ENCODE results near the gene PTPRU. TPM values are rescaled to one million over a fixed set of nuclear protein-coding genes. Genes with fewer than 3 reads are reported as not detected.

PTPRU gene
- total RNA-seq, 1 experiment from 2014 or later: 40.7 TPM

DNA sequence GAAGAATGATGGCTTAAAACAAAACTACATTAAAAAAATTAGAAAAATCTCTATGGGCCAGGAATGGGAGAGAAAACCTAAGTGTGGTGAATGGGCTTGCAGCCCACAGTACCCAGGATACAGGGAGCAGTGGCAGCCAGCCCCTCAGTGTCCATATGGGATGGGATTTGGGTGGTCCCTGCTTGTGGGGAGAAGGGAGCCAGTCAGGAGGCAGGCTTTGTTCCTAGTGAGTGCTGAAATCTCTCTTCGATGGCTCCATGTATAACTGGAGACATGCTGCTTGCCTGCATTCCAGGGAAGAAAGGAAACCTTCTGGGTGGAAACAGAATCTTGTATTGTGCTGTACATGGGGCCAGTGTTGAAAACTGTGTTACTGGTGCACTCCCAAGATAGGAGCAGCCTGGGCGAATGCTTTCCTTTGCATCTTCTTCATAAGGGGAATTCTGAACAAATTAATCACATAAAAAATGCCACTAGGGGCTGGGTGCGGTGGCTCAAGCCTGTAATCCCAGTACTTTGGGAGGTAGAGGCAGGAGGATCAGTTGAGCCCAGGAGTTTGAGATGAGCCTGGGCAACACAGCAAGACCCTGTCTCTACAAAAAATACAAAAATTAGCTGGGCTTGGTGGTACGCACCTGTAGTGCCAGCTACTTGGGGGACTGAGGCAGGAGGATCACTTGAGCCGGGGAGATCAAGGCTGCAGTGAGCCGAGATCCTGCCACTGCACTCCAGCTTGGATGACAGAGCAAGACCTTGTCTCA, 36.0 kb downstream of the PTPRU start:
- no TSS peak for BruUV-seq (replicated peaks)
- CTCF ChIA-PET: no interaction called here
- H3K36me3 ChIP-seq (ENCODE audit: control insufficient read depth in 1 of 2, insufficient read depth in 2 of 2, low read length in 2 of 2): no peaks in the 10 kb centered on the region
- no peak overlapping the region for H3K27ac ChIP-seq (ENCODE audit: low read depth, low read length)
- ATAC-seq (no peak), DNase-seq (ENCODE audit: low read depth, low spot score) (no peak)
- H4K20me1 ChIP-seq (ENCODE audit: insufficient read depth): no peaks in the 10 kb centered on the region
- RAD21 ChIA-PET (ENCODE audit: low non-redundant PET in 1 of 2, low total read pairs in 2 of 2, uncharacterized antibody in 2 of 2, unreplicated experiment in 2 of 2): no interaction called here
- POLR2A ChIA-PET: no interaction called here
- peaks cover 16 to 19% of the 10 kb centered on the region in 2 experiments for H3K4me1 ChIP-seq (ENCODE audit: control insufficient read depth in 1 of 2, insufficient read depth in 2 of 2, low read length in 2 of 2)
- no peaks in the 10 kb centered on the region for H3K9me2 ChIP-seq (ENCODE audit: insufficient read depth)
- peak overlapping the region; percentile 62 for H3K4me2 ChIP-seq (ENCODE audit: low read length)
- no peak overlapping the region for H3K4me3 ChIP-seq (replicated peaks in 1 of 2; ENCODE audit: low read depth in 1 of 2, low read length in 2 of 2)
- TF ChIP-seq TCF7L2 (IDR thresholded peaks at IDR 0.05; ENCODE audit: borderline replicate concordance, extremely low read depth, insufficient read depth, insufficient read length) (no peak), SP1 (IDR thresholded peaks at IDR 0.05; ENCODE audit: low read depth) (no peak), CEBPB (IDR thresholded peaks at IDR 0.05; ENCODE audit: low read depth) (no peak), ZFX (IDR thresholded peaks at IDR 0.05) (no peak), POLR2A (IDR thresholded peaks at IDR 0.05; ENCODE audit: borderline replicate concordance, extremely low read depth, insufficient read depth, insufficient read length) (no peak), SIN3A (IDR thresholded peaks at IDR 0.05; ENCODE audit: low read depth) (no peak), POLR2AphosphoS5 (IDR thresholded peaks at IDR 0.05; ENCODE audit: low read depth, low read length) (no peak), FOSL1 (IDR thresholded peaks at IDR 0.05; ENCODE audit: low read depth) (no peak), EZH2phosphoT487 (IDR thresholded peaks at IDR 0.05; ENCODE audit: borderline replicate concordance) (no peak), JUND (IDR thresholded peaks at IDR 0.05) (no peak)
- TF ChIP-seq, protein P1, sequence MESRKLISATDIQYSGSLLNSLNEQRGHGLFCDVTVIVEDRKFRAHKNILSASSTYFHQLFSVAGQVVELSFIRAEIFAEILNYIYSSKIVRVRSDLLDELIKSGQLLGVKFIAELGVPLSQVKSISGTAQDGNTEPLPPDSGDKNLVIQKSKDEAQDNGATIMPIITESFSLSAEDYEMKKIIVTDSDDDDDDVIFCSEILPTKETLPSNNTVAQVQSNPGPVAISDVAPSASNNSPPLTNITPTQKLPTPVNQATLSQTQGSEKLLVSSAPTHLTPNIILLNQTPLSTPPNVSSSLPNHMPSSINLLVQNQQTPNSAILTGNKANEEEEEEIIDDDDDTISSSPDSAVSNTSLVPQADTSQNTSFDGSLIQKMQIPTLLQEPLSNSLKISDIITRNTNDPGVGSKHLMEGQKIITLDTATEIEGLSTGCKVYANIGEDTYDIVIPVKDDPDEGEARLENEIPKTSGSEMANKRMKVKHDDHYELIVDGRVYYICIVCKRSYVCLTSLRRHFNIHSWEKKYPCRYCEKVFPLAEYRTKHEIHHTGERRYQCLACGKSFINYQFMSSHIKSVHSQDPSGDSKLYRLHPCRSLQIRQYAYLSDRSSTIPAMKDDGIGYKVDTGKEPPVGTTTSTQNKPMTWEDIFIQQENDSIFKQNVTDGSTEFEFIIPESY (IDR thresholded peaks at IDR 0.05; ENCODE audit: extremely low read depth, insufficient replicate concordance, low read length): no peak
- TF ChIP-seq, protein P2, sequence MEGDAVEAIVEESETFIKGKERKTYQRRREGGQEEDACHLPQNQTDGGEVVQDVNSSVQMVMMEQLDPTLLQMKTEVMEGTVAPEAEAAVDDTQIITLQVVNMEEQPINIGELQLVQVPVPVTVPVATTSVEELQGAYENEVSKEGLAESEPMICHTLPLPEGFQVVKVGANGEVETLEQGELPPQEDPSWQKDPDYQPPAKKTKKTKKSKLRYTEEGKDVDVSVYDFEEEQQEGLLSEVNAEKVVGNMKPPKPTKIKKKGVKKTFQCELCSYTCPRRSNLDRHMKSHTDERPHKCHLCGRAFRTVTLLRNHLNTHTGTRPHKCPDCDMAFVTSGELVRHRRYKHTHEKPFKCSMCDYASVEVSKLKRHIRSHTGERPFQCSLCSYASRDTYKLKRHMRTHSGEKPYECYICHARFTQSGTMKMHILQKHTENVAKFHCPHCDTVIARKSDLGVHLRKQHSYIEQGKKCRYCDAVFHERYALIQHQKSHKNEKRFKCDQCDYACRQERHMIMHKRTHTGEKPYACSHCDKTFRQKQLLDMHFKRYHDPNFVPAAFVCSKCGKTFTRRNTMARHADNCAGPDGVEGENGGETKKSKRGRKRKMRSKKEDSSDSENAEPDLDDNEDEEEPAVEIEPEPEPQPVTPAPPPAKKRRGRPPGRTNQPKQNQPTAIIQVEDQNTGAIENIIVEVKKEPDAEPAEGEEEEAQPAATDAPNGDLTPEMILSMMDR (IDR thresholded peaks at IDR 0.05 in 2 of 3, conservative IDR thresholded peaks at IDR 0.05 in 1 of 3; ENCODE audit: borderline replicate concordance in 1 of 3, insufficient read depth in 1 of 3, low read depth in 2 of 3, low read length in 2 of 3): no peak
- TF ChIP-seq, protein P3, sequence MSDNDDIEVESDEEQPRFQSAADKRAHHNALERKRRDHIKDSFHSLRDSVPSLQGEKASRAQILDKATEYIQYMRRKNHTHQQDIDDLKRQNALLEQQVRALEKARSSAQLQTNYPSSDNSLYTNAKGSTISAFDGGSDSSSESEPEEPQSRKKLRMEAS (IDR thresholded peaks at IDR 0.05): no peak
- TF ChIP-seq, protein P4, sequence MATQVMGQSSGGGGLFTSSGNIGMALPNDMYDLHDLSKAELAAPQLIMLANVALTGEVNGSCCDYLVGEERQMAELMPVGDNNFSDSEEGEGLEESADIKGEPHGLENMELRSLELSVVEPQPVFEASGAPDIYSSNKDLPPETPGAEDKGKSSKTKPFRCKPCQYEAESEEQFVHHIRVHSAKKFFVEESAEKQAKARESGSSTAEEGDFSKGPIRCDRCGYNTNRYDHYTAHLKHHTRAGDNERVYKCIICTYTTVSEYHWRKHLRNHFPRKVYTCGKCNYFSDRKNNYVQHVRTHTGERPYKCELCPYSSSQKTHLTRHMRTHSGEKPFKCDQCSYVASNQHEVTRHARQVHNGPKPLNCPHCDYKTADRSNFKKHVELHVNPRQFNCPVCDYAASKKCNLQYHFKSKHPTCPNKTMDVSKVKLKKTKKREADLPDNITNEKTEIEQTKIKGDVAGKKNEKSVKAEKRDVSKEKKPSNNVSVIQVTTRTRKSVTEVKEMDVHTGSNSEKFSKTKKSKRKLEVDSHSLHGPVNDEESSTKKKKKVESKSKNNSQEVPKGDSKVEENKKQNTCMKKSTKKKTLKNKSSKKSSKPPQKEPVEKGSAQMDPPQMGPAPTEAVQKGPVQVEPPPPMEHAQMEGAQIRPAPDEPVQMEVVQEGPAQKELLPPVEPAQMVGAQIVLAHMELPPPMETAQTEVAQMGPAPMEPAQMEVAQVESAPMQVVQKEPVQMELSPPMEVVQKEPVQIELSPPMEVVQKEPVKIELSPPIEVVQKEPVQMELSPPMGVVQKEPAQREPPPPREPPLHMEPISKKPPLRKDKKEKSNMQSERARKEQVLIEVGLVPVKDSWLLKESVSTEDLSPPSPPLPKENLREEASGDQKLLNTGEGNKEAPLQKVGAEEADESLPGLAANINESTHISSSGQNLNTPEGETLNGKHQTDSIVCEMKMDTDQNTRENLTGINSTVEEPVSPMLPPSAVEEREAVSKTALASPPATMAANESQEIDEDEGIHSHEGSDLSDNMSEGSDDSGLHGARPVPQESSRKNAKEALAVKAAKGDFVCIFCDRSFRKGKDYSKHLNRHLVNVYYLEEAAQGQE (IDR thresholded peaks at IDR 0.05; ENCODE audit: low read depth): no peak
- intact Hi-C loops (cut with micrococcal nuclease): no loop called here
- H3K27me3 ChIP-seq (ENCODE audit: insufficient read depth, low read length): no peaks in the 10 kb centered on the region
- no peaks in the 10 kb centered on the region for H3K9me3 ChIP-seq (ENCODE audit: control insufficient read depth in 1 of 2, insufficient read depth in 1 of 2, low read depth in 1 of 2, low read length in 2 of 2)
- H3K79me2 ChIP-seq (ENCODE audit: insufficient read depth, low read length): no peaks in the 10 kb centered on the region
- no peak overlapping the region for H2AFZ ChIP-seq (ENCODE audit: low read depth, low read length, poor library complexity, severe bottlenecking)
- no peak overlapping the region for H3K9ac ChIP-seq (ENCODE audit: low read length)
